Measurements from ENCODE around the gene CLHC1.
"Not testable (repeated sequence)": the region's sequence is repeated elsewhere in the genome, so short reads cannot be mapped to it uniquely, and the experiment has no call there.

The CLHC1 gene

GRCh38 chr2:55232084-55232862, at the start of gene CLHC1, which contains the start of gene RPS27A:
Gene CLHC1 (minus strand): TSS chr2:55232293. CDS start chr2:55222411, 9,882 bp downstream.
Gene RPS27A (plus strand): TSS chr2:55232688. CDS start chr2:55232825, 137 bp downstream.
- DNase-seq (ENCODE audit: low read depth, low spot score) = peak; percentile 87

GRCh38 chr2:55280851-55281546, 48.9 kb upstream of the CLHC1 start:
- not testable (repeated sequence) for DNase-seq (ENCODE audit: low read depth, low spot score)

GRCh38 chr2:55279859-55280424, 47.8 kb upstream of the CLHC1 start:
- not testable (repeated sequence) for DNase-seq (ENCODE audit: low read depth, low spot score)

- not testable (repeated sequence) for DNase-seq (ENCODE audit: low read depth, low spot score)
Observed at GRCh38 chr2:55279214-55279835, 47.2 kb upstream of the CLHC1 start.

- DNase-seq (ENCODE audit: low read depth, low spot score) = no peak
Observed at GRCh38 chr2:55277310-55277709, 45.2 kb upstream of the CLHC1 start.

GRCh38 chr2:55274346-55274745, 42.3 kb upstream of the CLHC1 start:
- not testable (repeated sequence) for DNase-seq (ENCODE audit: low read depth, low spot score)

GRCh38 chr2:55269645-55269990, 37.5 kb upstream of the CLHC1 start:
- no peak for DNase-seq (ENCODE audit: low read depth, low spot score)

GRCh38 chr2:55268907-55269644, 37.0 kb upstream of the CLHC1 start, which contains the start of gene MTIF2:
Gene MTIF2 (minus strand): TSS chr2:55269231. CDS start chr2:55263858, 5,373 bp downstream.
- DNase-seq (ENCODE audit: low read depth, low spot score) = peak; percentile 81

GRCh38 chr2:55268288-55268906, 36.3 kb upstream of the CLHC1 start:
- no peak for DNase-seq (ENCODE audit: low read depth, low spot score)

- not testable (repeated sequence) for DNase-seq (ENCODE audit: low read depth, low spot score)
Observed at GRCh38 chr2:55259586-55259985, 27.5 kb upstream of the CLHC1 start.

- no peak for DNase-seq (ENCODE audit: low read depth, low spot score)
Observed at GRCh38 chr2:55252832-55253231, 20.7 kb upstream of the CLHC1 start.

- DNase-seq (ENCODE audit: low read depth, low spot score) = no peak
Observed at GRCh38 chr2:55247025-55247424, 14.9 kb upstream of the CLHC1 start.

- no peak for DNase-seq (ENCODE audit: low read depth, low spot score)
Observed at GRCh38 chr2:55245411-55245810, 13.3 kb upstream of the CLHC1 start.

- no peak for DNase-seq (ENCODE audit: low read depth, low spot score)
Observed at GRCh38 chr2:55242617-55243016, 10.5 kb upstream of the CLHC1 start.

GRCh38 chr2:55241582-55241981, 9.5 kb upstream of the CLHC1 start:
- not testable (repeated sequence) for DNase-seq (ENCODE audit: low read depth, low spot score)

- DNase-seq (ENCODE audit: low read depth, low spot score) = no peak
Observed at GRCh38 chr2:55239656-55240222, 7.6 kb upstream of the CLHC1 start.

- DNase-seq (ENCODE audit: low read depth, low spot score) = no peak
Observed at GRCh38 chr2:55236992-55237543, 5.0 kb upstream of the CLHC1 start.

- DNase-seq (ENCODE audit: low read depth, low spot score) = no peak
Observed at GRCh38 chr2:55235724-55236538, 3.8 kb upstream of the CLHC1 start.

GRCh38 chr2:55233658-55233940, 1.5 kb upstream of the CLHC1 start:
- no peak for DNase-seq (ENCODE audit: low read depth, low spot score)
